Thoracic aorta (tissue), 2 donors: Measurements from ENCODE around the gene NKAIN2. TPM values are rescaled to one million over a fixed set of nuclear protein-coding genes. Genes with fewer than 3 reads are reported as not detected.

Source experiments
- ATAC-seq: fragments of 150-250 bp; one replicate; pipeline ENCODE4 v1.8.0; 2017; ENCODE audit warnings: low read depth; ENCODE audit not compliant: insufficient number of reproducible peaks, low FRiP score
- DNase-seq: peaks from one replicate; pipeline ENCODE4 v3.0.0-alpha.2; 2020; ENCODE audit warnings: low spot score
- H3K27ac ChIP-seq, 2 donors: fragments of 200-600 bp; sonication (generic); 1 replicate in 1 of 2; 2 replicates in 1 of 2; pipeline ENCODE4 v1.5.1; 2016; ENCODE audit warnings: mild to moderate bottlenecking in 2 of 2, moderate library complexity in 2 of 2
- H3K27me3 ChIP-seq: fragments of 200-600 bp; sonication (generic); replicated peaks from 2 replicates; pipeline ENCODE4 v1.6.0; 2016; ENCODE audit warnings: mild to moderate bottlenecking; ENCODE audit not compliant: insufficient read depth
- H3K36me3 ChIP-seq: fragments of 200-600 bp; sonication (generic); one replicate; pipeline ENCODE4 v1.5.1; 2016
- H3K4me1 ChIP-seq, 2 donors: fragments of 200-600 bp; sonication (generic); 1 replicate in 1 of 2; 2 replicates in 1 of 2; pipeline versions ENCODE4 v1.5.1 to v1.6.0; 2016; ENCODE audit warnings: low read depth in 2 of 2, mild to moderate bottlenecking in 1 of 2; ENCODE audit not compliant: control insufficient read depth in 1 of 2
- H3K4me3 ChIP-seq: fragments of 200-600 bp; sonication (generic); 2 replicates; pipeline ENCODE4 v1.5.1; 2016; ENCODE audit warnings: mild to moderate bottlenecking
- H3K9me3 ChIP-seq: fragments of 200-600 bp; sonication (generic); 2 replicates; pipeline ENCODE4 v1.5.1; 2016
- CTCF ChIP-seq: fragments of 200-600 bp; sonication (generic); IDR thresholded peaks from one replicate; pipeline ENCODE4 v1.5.1; 2019; ENCODE audit warnings: antibody characterized with exemption
- total RNA-seq, 2 donors: library from RNA; depleted of rRNA; stranded (reverse); fragments of >200 nt; gene quantifications; one replicate each; pipeline versions ENCODE4 v1.1.0 to v1.2.3, GENCODE V29; 2016

NKAIN2 gene
- total RNA-seq, 2 donors from 2014 or later: 0.28 TPM; not detected in 1

- Histone ChIP-seq H3K27ac (no peak overlapping the region), H3K27me3 (no peaks in the 10 kb centered on the region), H3K4me1 (no peaks in the 10 kb centered on the region), H3K9me3 (no peaks in the 10 kb centered on the region), H3K36me3 (no peaks in the 10 kb centered on the region), H3K4me3 (no peak overlapping the region)
- TF ChIP-seq CTCF: no peak
- DNase-seq (no peak), ATAC-seq (no peak)
Measured at GRCh38 chr6:123994891-123995635, 191.4 kb downstream of the NKAIN2 start.

GRCh38 chr6:123997223-123997622 lies 193.6 kb downstream of the NKAIN2 start:
- Histone ChIP-seq H3K4me3 (no peak overlapping the region), H3K27me3 (no peaks in the 10 kb centered on the region), H3K9me3 (no peaks in the 10 kb centered on the region), H3K4me1 (peaks cover 2 to 4% of the 10 kb centered on the region in 2 donors), H3K36me3 (no peaks in the 10 kb centered on the region), H3K27ac (no peak overlapping the region)
- no peak for TF ChIP-seq CTCF
- ATAC-seq (no peak), DNase-seq (no peak)

- Histone ChIP-seq H3K4me1 (peaks cover 6 to 12% of the 10 kb centered on the region in 2 donors), H3K36me3 (no peaks in the 10 kb centered on the region), H3K27me3 (no peaks in the 10 kb centered on the region), H3K9me3 (no peaks in the 10 kb centered on the region), H3K4me3 (no peak overlapping the region), H3K27ac (no peak overlapping the region)
- TF ChIP-seq CTCF: no peak
- DNase-seq (no peak), ATAC-seq (no peak)
Measured at GRCh38 chr6:124002377-124003081, 198.9 kb downstream of the NKAIN2 start.

- Histone ChIP-seq H3K4me1 (peaks cover 4 to 7% of the 10 kb centered on the region in 2 donors), H3K36me3 (no peaks in the 10 kb centered on the region), H3K27ac (no peak overlapping the region), H3K27me3 (no peaks in the 10 kb centered on the region), H3K4me3 (no peak overlapping the region), H3K9me3 (no peaks in the 10 kb centered on the region)
- DNase-seq (no peak), ATAC-seq (no peak)
- no peak for TF ChIP-seq CTCF
Measured at GRCh38 chr6:124007266-124007665, 203.6 kb downstream of the NKAIN2 start.
